Measurements from ENCODE around the gene EPRS1.
"Not testable (repeated sequence)": the region's sequence is repeated elsewhere in the genome, so short reads cannot be mapped to it uniquely, and the experiment has no call there.

The EPRS1 gene

DNA sequence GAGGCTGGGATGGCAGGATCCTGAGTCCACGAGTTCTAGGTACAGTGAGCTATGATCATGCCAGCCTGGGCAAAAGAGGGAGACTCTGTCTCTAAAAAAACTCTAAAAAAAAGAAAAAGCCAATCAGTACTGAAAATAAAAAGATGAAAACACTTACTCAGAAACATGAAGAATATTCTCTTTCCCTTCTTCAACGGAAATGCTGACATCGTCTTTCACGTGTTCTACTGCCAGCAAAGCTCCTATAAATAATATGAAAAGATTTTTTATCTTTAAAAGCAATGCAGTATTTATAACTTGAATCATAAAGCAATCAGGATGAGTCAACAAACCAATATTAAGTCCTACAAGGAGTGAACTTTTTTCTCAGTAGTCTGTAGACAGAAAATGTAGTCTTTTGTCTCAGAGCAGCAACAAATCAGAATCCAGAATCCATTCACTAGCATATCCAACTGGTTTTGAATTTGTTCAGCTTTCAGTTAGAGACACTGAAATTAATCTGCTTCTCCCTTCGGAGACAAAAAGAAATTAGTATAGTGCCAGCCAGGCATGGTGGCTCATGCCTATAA, 6.2 kb downstream of the EPRS1 start:
- in situ Hi-C loops (cut with MboI; ENCODE audit: low sequenced_read_pairs): no loop called here

DNA sequence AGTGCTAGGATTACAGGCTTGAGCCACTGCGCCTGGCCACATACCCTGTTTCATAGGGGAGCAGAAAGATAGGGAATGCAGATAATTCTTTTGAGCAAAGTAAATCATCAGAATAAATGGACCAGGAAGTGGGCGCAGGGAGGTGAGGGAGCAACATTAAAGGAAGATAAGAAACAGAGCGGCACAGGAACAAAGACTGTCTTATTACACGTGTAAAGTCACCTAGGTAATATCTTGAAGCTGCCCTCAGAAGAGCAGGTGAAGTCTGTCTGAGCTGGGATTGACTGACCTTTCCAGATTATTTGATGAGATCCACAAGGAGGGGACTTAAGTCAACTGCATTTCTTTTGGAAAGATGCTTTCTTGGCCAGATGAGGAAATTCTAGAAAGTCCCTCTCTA, 7.7 kb downstream of the EPRS1 start:
- in situ Hi-C loops (cut with MboI; ENCODE audit: low sequenced_read_pairs): no loop called here

DNA sequence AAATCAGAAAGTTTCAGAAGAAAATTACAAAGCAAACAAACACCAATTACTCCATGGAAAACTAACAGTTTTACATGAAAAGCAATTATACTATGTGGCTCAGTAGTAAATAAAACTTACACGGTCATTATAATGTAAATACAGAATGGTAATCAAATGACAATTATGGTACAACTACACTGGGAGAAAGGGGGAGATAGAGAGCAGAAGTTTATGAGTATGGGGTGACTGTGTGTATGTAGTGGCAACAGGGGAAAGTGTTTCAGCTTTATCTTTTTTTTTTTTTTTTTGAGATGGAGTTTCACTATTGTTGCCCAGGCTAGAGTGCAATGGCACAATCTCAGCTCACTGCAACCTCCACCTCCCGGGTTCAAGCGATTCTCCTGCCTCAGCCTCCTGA, 8.5 kb downstream of the EPRS1 start:
- in situ Hi-C loops (cut with MboI; ENCODE audit: low sequenced_read_pairs): not testable (repeated sequence)

DNA sequence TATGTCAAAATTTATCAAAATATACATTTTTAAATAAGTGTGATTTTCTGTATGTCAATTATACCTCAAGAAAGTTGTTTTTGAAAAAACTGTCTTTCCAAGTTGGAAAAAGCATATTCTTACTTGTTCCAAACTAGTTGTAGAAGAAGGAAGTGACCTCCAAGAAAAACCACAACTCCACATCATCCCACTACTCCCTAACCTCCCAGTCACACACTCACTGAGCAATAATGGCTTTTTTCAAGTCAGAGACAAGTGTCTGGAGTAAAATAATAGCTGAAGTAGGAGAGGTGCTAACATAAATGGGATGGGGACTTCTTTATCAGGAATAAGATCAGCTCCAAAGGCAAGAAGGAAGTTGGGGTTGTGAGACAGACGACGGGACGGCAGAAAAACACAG, 13.4 kb downstream of the EPRS1 start:
- in situ Hi-C loops (cut with MboI; ENCODE audit: low sequenced_read_pairs): no loop called here

DNA sequence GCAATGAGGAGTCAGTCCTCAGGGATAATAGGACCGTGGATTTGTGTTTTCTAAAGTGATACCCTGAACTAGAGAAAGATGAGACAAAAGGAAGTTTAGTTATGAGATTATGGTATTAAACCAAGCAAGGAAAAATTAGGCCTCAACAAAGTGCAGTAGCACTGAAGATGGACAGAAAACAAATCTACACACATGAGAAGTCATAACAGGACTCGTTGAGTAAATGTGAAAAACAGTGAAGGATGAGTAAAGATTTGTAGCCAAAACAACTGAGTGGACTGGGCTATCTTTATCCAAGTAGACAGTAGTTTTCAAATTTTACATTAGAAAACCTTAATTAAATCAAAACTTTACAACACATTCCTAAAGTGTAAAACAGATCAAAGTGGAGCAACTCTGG, 15.0 kb downstream of the EPRS1 start:
- in situ Hi-C loops (cut with MboI; ENCODE audit: low sequenced_read_pairs): no loop called here

DNA sequence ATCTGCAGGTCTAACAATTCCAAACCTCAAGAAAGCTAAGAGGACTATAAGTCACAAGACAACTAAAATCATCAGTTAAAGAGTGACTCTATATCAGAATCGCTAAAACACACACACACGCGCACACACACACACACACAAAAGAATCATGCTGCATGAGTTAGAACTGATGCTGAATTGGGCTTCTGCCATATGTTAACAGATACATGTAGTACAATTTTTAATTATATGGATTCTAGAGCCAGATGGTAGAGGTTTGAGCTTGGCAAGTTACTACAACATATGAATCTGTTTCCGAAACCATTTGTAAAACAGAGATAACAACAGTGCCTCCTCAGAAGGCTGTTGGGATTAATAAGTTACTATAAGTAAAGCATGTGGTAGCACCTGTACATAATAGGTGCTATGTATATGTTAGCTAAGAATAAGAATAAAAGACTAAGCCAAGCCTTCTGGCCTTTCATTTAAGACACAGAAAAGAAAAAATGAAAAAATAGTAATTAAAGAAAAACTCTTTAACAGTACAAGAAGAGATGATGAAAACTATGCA, 17.9 kb downstream of the EPRS1 start:
- in situ Hi-C loops (cut with MboI; ENCODE audit: low sequenced_read_pairs): no loop called here

DNA sequence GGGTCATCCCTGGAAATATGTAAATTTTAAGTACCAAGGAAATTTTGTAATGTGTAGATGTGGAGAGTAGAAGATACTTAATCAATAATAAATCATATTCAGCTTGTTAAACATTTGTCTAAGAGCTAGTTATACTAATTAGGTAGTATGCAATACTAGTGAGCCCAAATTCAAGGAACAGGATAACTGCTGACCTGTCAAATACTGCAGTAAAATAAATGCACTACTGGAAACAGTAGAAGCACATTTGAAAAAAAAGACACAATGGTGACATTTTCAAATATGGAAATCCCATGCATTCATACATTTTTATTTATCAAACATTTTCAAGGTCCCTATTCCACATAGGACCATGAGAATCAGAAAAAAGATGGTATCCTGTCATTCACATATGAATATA, 27.2 kb downstream of the EPRS1 start:
- in situ Hi-C loops (cut with MboI; ENCODE audit: low sequenced_read_pairs): no loop called here

DNA sequence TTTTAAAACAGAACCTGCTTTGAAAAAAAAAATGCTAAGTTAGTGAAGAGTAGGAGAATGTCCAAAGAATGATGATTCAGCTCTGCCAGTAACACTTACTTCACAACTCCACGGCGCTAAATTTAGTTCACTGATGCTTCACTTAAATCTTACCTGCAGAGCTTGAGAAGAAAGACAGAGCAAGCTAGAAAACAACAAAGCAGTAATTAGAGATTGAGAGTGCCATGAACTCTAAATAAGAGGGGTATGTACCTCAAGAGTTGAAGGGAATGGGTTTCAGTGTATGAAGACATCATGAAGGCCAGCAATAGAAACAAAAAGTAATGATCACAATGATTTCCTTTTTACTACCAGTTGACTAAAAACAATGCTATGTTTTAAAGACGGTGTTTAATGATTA, 32.8 kb downstream of the EPRS1 start:
- in situ Hi-C loops (cut with MboI; ENCODE audit: low sequenced_read_pairs): no loop called here

DNA sequence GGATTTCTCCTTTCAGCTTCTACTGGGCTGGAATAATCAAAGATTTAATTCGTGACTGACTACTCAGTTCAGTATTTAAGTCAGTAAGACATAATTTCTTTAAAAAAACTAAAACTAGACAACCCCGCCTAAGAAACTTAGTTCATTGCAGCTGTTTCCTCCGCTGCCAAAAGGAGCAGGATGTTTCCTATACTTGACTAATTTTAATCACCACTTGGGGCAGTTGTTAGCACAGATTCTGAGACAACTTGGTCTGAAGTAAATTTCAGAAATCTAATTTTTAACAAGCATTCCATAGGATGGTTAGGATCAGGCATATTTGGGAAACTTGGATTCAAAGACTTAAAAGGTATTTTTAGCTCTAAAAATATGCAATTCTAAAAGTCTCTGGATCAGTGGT, 34.0 kb downstream of the EPRS1 start:
- in situ Hi-C loops (cut with MboI; ENCODE audit: low sequenced_read_pairs): no loop called here

DNA sequence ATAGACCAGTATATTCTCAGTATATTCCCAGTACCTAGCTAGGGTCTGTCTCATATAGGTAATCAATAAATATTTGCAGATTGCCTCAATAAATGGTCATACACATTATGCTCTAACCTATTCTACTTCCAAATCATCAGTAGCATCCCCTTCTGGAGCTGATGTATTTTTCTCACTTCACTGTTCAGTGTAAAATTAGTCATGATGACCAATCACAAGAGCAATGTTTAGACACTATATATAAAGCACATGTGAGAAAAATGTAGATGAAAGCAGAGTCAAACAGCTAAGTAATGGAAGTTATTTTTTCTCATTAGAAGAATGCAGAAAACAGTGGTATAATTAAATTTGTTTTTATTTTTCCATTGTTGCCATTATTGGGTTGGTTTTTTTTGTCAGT, 34.7 kb downstream of the EPRS1 start:
- in situ Hi-C loops (cut with MboI; ENCODE audit: low sequenced_read_pairs): no loop called here

DNA sequence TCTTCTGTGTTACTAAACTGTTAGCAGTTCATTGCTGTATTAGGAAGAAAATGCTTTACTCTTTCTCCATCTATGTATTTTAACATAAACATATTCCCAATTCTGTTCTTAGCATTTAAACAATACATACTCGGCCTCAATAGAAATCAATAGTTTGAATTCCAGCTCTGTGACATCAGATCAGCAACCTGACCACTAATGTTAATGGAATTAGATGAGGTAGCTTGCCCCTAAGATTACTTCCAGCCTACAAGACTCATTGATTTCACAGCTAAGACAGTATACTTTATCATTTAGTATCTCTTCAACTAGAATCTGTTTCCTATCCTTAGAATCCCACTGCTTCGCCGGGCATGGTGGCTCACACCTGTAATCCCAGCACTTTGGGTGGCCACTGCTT, 38.9 kb downstream of the EPRS1 start:
- in situ Hi-C loops (cut with MboI; ENCODE audit: low sequenced_read_pairs): no loop called here

DNA sequence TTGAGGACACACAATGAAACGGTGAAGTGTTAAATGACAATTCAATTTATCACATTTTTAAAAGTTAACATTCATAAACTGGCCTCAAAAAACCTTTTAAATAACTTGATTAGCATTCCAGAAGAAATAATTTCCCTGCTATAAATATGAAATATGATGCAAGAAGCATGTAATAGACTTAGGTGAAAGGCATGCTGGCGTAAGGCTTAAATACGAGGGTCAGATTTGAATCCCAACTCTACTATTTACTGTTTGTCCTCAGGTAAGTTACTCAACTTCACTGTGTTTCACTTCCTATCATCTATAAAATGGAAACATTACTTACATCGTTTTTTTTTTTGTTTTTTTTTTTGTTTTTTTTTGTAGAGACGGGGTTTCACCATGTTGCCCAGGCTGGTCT, 40.8 kb downstream of the EPRS1 start:
- in situ Hi-C loops (cut with MboI; ENCODE audit: low sequenced_read_pairs): no loop called here

DNA sequence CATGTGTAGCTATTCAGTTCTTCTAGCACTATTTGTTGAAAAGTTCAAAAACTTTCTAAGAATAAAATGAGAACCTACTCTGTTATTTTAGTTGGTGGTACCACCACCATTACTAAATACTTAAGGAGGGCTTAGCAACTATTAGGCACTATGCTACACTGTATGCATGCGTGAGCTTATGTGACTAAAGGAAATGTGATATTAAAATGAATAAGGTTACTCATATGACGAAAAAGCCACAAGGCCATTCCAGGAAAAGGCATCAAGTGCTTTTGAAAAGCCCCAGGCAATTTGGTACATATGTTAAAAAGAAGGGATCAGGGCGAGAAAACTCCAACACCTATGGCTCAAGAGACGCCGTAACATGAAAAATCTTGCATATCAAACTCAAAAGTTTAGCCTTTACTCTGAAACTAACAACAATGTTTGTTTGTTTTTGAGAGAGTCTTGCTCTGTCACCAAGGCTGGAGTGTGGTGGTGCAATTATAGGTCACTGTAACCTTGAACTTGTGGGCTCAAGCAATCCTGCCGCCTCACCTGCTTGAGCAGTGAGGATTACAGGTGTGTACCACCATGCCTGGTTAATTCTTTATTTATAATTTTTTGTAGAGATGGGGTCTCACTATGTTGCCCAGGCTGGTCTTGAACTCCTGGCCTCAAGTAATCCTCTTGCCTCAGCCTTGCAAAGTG, 42.5 kb downstream of the EPRS1 start:
- in situ Hi-C loops (cut with MboI; ENCODE audit: low sequenced_read_pairs): no loop called here

DNA sequence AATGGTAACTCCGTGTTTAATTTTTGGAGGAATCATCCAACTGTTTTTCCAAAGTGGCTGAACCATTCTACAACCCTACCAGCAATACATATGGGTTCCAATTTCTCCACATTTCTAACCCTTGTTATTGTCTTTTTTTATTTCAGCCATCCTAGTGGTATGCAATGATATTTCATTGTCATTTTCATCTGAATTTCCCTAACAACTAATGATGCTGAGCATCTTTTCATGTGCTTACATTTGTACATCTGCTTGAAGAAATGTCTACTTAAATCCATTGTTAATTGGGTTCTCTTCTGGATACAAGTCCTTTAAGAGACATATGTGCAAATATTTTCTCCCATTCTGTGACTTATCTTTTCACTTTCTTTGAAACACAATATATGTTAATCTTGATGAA, 43.3 kb downstream of the EPRS1 start:
- in situ Hi-C loops (cut with MboI; ENCODE audit: low sequenced_read_pairs): no loop called here

DNA sequence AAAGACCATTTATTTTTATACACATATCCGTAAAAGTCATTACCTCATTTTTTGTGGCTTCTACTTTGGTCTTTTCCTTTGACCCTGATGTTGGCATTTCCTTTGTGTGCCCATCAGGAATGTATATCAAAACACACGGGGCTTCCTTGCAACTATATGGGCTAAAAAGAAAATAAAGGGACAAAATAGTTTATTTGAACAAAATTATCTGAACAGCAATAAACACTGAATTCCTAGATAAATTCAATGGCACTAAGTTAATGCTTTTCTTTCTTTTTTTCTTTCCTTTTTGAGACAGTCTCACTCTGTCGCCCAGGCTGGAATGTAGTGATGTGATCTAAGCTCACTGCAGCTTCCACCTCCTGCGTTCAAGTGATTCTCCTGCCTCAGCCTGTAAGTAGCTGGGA, 45.2 kb downstream of the EPRS1 start:
- in situ Hi-C loops (cut with MboI; ENCODE audit: low sequenced_read_pairs): no loop called here

DNA sequence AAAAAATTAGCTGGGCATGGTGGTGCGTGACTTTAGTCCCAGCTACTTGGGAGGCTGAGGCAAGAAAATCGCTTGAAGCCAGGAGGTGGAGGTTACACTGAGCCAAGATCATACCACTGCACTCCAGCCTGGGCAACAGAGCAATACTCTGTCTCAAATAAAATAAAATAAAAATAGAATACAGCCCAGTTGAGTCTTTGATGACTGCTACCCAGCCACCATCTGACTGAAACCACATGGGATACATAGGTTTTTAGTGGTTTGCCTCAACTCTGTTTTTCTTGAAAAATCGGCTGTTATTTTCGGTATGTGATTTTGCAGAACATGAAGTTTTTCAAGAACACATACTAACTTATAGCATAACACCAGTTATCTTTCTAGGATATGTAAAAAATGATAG, 46.5 kb downstream of the EPRS1 start:
- in situ Hi-C loops (cut with MboI; ENCODE audit: low sequenced_read_pairs): no loop called here

Measured in HL-60/S4 (cell line).